OCI-LY1 (cell line): Measurements from ENCODE around the gene FBXO15.

ENCODE experiments used
- EZH2 ChIP-seq: fragments of 200-600 bp; sonication (generic), shearing (Covaris generic); IDR thresholded peaks from 2 replicates; pipeline ENCODE4 v1.8.0; 2017; ENCODE audit warnings: borderline replicate concordance, mixed run types, mild to moderate bottlenecking, antibody characterized with exemption, low read length, moderate library complexity, mixed read lengths
- TF ChIP-seq, protein P1 (sequence below): fragments of 200-600 bp; sonication (generic), shearing (Covaris generic); IDR thresholded peaks from 2 replicates; pipeline ENCODE4 v1.5.1; 2017; ENCODE audit warnings: mild to moderate bottlenecking, antibody characterized with exemption, low read length, moderate library complexity, mixed read lengths

DNA sequence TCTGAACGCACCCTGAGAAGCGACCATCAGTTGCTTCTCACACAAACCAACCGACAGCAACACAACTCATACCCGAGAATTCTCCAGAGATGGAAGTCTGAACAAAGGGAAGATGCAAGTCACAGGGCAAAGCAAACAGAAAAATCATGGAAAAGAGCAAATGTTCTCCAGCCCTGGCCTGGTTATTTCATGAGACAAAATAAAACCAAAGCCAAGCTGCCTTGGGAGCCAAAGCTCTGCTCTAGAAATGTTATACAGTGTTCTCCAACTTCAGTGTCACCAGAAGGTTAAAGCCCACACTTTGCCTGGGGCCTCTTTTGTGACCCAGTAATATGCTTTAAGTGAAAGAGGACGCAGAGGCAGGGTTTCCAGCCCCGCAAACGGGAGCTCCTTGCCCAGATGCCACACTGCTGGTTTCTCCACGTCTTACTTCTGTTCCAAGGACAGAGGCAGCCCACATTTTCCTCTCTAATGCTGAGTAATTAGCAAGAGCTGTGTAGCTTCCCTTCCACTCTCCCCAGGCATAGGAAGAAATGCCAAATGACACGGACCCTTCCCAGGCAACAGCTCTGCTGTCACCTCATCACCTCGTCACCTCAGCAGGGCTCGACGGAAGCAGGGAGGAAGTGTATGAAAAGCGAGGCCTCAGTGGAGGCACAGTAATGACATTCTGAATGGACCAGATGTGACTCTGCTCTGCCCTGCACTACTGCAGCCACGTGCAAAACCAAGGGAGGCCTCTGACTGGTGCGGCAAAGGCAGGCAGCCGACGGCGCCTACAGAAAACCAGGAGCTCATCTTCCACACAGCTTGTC lies 64.7 kb downstream of the FBXO15 start:
- TF ChIP-seq, protein P1, sequence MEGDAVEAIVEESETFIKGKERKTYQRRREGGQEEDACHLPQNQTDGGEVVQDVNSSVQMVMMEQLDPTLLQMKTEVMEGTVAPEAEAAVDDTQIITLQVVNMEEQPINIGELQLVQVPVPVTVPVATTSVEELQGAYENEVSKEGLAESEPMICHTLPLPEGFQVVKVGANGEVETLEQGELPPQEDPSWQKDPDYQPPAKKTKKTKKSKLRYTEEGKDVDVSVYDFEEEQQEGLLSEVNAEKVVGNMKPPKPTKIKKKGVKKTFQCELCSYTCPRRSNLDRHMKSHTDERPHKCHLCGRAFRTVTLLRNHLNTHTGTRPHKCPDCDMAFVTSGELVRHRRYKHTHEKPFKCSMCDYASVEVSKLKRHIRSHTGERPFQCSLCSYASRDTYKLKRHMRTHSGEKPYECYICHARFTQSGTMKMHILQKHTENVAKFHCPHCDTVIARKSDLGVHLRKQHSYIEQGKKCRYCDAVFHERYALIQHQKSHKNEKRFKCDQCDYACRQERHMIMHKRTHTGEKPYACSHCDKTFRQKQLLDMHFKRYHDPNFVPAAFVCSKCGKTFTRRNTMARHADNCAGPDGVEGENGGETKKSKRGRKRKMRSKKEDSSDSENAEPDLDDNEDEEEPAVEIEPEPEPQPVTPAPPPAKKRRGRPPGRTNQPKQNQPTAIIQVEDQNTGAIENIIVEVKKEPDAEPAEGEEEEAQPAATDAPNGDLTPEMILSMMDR, result no peak
- no peak for TF ChIP-seq EZH2
